Measurements from ENCODE around the gene PTPRN2. TPM values are rescaled to one million over a fixed set of nuclear protein-coding genes. Genes with fewer than 3 reads are reported as not detected.
A peak's percentile ranks its signal among the peaks of the same experiment; 100 is the strongest.

PTPRN2 gene
- total RNA-seq, 2 donors from 2014 or later = 0.72 to 0.79 TPM

- no peak overlapping the region for H3K4me3 Mint-ChIP-seq
- H3K9me3 Mint-ChIP-seq = no peaks in the 10 kb centered on the region
- H3K27me3 Mint-ChIP-seq (ENCODE audit: low read depth) = no peaks in the 10 kb centered on the region
- peaks cover 22% of the 10 kb centered on the region for H3K4me1 Mint-ChIP-seq (ENCODE audit: low read depth)
- DNase-seq (no peak), ATAC-seq (replicated peaks in 1 of 2) (no peak)
- H3K36me3 Mint-ChIP-seq (ENCODE audit: insufficient read depth in 2 of 2) = no peaks in the 10 kb centered on the region
- no peak overlapping the region for H3K27ac Mint-ChIP-seq
Observed at GRCh38 chr7:157830331-157830730, 757.3 kb downstream of the PTPRN2 start.

GRCh38 chr7:157829491-157829890, 758.1 kb downstream of the PTPRN2 start:
- no peaks in the 10 kb centered on the region for H3K9me3 Mint-ChIP-seq
- H3K27ac Mint-ChIP-seq = no peak overlapping the region
- peaks cover 24% of the 10 kb centered on the region for H3K4me1 Mint-ChIP-seq (ENCODE audit: low read depth)
- H3K36me3 Mint-ChIP-seq (ENCODE audit: insufficient read depth in 2 of 2) = no peaks in the 10 kb centered on the region
- DNase-seq = no peak
- no peak for ATAC-seq (replicated peaks in 1 of 2)
- H3K4me3 Mint-ChIP-seq = no peak overlapping the region
- no peaks in the 10 kb centered on the region for H3K27me3 Mint-ChIP-seq (ENCODE audit: low read depth)

GRCh38 chr7:157828881-157829280, 758.7 kb downstream of the PTPRN2 start:
- no peaks in the 10 kb centered on the region for H3K36me3 Mint-ChIP-seq (ENCODE audit: insufficient read depth in 2 of 2)
- no peaks in the 10 kb centered on the region for H3K27me3 Mint-ChIP-seq (ENCODE audit: low read depth)
- ATAC-seq (replicated peaks in 1 of 2) = no peak
- H3K27ac Mint-ChIP-seq = no peak overlapping the region
- H3K4me3 Mint-ChIP-seq = no peak overlapping the region
- H3K9me3 Mint-ChIP-seq = no peaks in the 10 kb centered on the region
- H3K4me1 Mint-ChIP-seq (ENCODE audit: low read depth) = peaks cover 24% of the 10 kb centered on the region
- DNase-seq = no peak

GRCh38 chr7:157828190-157828589, 759.4 kb downstream of the PTPRN2 start:
- ATAC-seq (replicated peaks in 1 of 2) (no peak), DNase-seq (no peak)
- no peak overlapping the region for H3K4me3 Mint-ChIP-seq
- H3K4me1 Mint-ChIP-seq (ENCODE audit: low read depth) = peaks cover 24% of the 10 kb centered on the region
- H3K9me3 Mint-ChIP-seq = no peaks in the 10 kb centered on the region
- no peaks in the 10 kb centered on the region for H3K36me3 Mint-ChIP-seq (ENCODE audit: insufficient read depth in 2 of 2)
- no peak overlapping the region for H3K27ac Mint-ChIP-seq
- no peaks in the 10 kb centered on the region for H3K27me3 Mint-ChIP-seq (ENCODE audit: low read depth)

GRCh38 chr7:157827863-157828160, 759.8 kb downstream of the PTPRN2 start:
- H3K4me3 Mint-ChIP-seq = no peak overlapping the region
- H3K36me3 Mint-ChIP-seq (ENCODE audit: insufficient read depth in 2 of 2) = no peaks in the 10 kb centered on the region
- H3K27me3 Mint-ChIP-seq (ENCODE audit: low read depth) = no peaks in the 10 kb centered on the region
- DNase-seq = no peak
- no peaks in the 10 kb centered on the region for H3K9me3 Mint-ChIP-seq
- ATAC-seq (replicated peaks in 1 of 2) = no peak
- H3K27ac Mint-ChIP-seq = no peak overlapping the region
- H3K4me1 Mint-ChIP-seq (ENCODE audit: low read depth) = peaks cover 24% of the 10 kb centered on the region

- H3K36me3 Mint-ChIP-seq (ENCODE audit: insufficient read depth in 2 of 2) = no peaks in the 10 kb centered on the region
- peak; percentile 42 to 55 for DNase-seq
- no peaks in the 10 kb centered on the region for H3K27me3 Mint-ChIP-seq (ENCODE audit: low read depth)
Observed at GRCh38 chr7:157827045-157827862, 760.4 kb downstream of the PTPRN2 start.

GRCh38 chr7:157826566-157826965, 761.1 kb downstream of the PTPRN2 start:
- H3K4me1 Mint-ChIP-seq (ENCODE audit: low read depth) = peaks cover 24% of the 10 kb centered on the region
- no peak for ATAC-seq (replicated peaks in 1 of 2)
- H3K27ac Mint-ChIP-seq = no peak overlapping the region
- H3K4me3 Mint-ChIP-seq = peak overlapping the region in 1 of 2 donors; percentile 7
- no peaks in the 10 kb centered on the region for H3K9me3 Mint-ChIP-seq
- no peak for DNase-seq
- no peaks in the 10 kb centered on the region for H3K36me3 Mint-ChIP-seq (ENCODE audit: insufficient read depth in 2 of 2)
- H3K27me3 Mint-ChIP-seq (ENCODE audit: low read depth) = no peaks in the 10 kb centered on the region

More at GRCh38 chr7:157827045-157827862, 760.4 kb downstream of the PTPRN2 start:
- Mint-ChIP-seq H3K4me3 (peak overlapping the region; percentile 18 to 52), H3K27ac (no peak overlapping the region), H3K9me3 (no peaks in the 10 kb centered on the region), H3K4me1 (ENCODE audit: low read depth) (peaks cover 24% of the 10 kb centered on the region)
- ATAC-seq (replicated peaks in 1 of 2) = peak; percentile 59 to 68

GRCh38 chr7:157825325-157825724, 762.3 kb downstream of the PTPRN2 start:
- peaks cover 24% of the 10 kb centered on the region for H3K4me1 Mint-ChIP-seq (ENCODE audit: low read depth)
- no peak overlapping the region for H3K27ac Mint-ChIP-seq
- H3K27me3 Mint-ChIP-seq (ENCODE audit: low read depth) = no peaks in the 10 kb centered on the region
- ATAC-seq (replicated peaks in 1 of 2) = peak; percentile 79 to 86
- DNase-seq = peak; percentile 11 to 14
- H3K4me3 Mint-ChIP-seq = peak overlapping the region in 1 of 2 donors; percentile 33
- H3K36me3 Mint-ChIP-seq (ENCODE audit: insufficient read depth in 2 of 2) = no peaks in the 10 kb centered on the region
- no peaks in the 10 kb centered on the region for H3K9me3 Mint-ChIP-seq

GRCh38 chr7:157824819-157825121, 762.9 kb downstream of the PTPRN2 start:
- no peaks in the 10 kb centered on the region for H3K36me3 Mint-ChIP-seq (ENCODE audit: insufficient read depth in 2 of 2)

GRCh38 chr7:157824011-157824818, 763.4 kb downstream of the PTPRN2 start:
- Mint-ChIP-seq H3K4me3 (no peak overlapping the region), H3K27ac (no peak overlapping the region), H3K9me3 (no peaks in the 10 kb centered on the region), H3K4me1 (ENCODE audit: low read depth) (peaks cover 24% of the 10 kb centered on the region), H3K27me3 (ENCODE audit: low read depth) (no peaks in the 10 kb centered on the region), H3K36me3 (ENCODE audit: insufficient read depth in 2 of 2) (no peaks in the 10 kb centered on the region)
- no peak for ATAC-seq (replicated peaks in 1 of 2)
- no peak for DNase-seq

More at GRCh38 chr7:157824819-157825121, 762.9 kb downstream of the PTPRN2 start:
- no peak for ATAC-seq (replicated peaks in 1 of 2)
- DNase-seq = no peak
- Mint-ChIP-seq H3K4me3 (no peak overlapping the region), H3K9me3 (no peaks in the 10 kb centered on the region), H3K27ac (no peak overlapping the region), H3K27me3 (ENCODE audit: low read depth) (no peaks in the 10 kb centered on the region), H3K4me1 (ENCODE audit: low read depth) (peaks cover 24% of the 10 kb centered on the region)

- no peaks in the 10 kb centered on the region for H3K27me3 Mint-ChIP-seq (ENCODE audit: low read depth)
- peaks cover 18% of the 10 kb centered on the region for H3K4me1 Mint-ChIP-seq (ENCODE audit: low read depth)
- H3K27ac Mint-ChIP-seq = no peak overlapping the region
- H3K36me3 Mint-ChIP-seq (ENCODE audit: insufficient read depth in 2 of 2) = no peaks in the 10 kb centered on the region
- ATAC-seq (replicated peaks in 1 of 2) = no peak
- H3K4me3 Mint-ChIP-seq = no peak overlapping the region
- H3K9me3 Mint-ChIP-seq = peaks cover 3% of the 10 kb centered on the region in 2 donors
- DNase-seq = no peak
Observed at GRCh38 chr7:157822688-157823031, 765.0 kb downstream of the PTPRN2 start.

GRCh38 chr7:157821959-157822687, 765.5 kb downstream of the PTPRN2 start:
- no peak overlapping the region for H3K4me3 Mint-ChIP-seq
- DNase-seq = no peak
- peaks cover 3% of the 10 kb centered on the region in 2 donors for H3K9me3 Mint-ChIP-seq
- no peak overlapping the region for H3K27ac Mint-ChIP-seq
- no peaks in the 10 kb centered on the region for H3K36me3 Mint-ChIP-seq (ENCODE audit: insufficient read depth in 2 of 2)
- ATAC-seq (replicated peaks in 1 of 2) = no peak
- no peaks in the 10 kb centered on the region for H3K27me3 Mint-ChIP-seq (ENCODE audit: low read depth)
- H3K4me1 Mint-ChIP-seq (ENCODE audit: low read depth) = peaks cover 13% of the 10 kb centered on the region

- DNase-seq (no peak), ATAC-seq (replicated peaks in 1 of 2) (no peak)
- Mint-ChIP-seq H3K4me1 (ENCODE audit: low read depth) (peaks cover 7% of the 10 kb centered on the region), H3K4me3 (no peak overlapping the region), H3K27me3 (ENCODE audit: low read depth) (no peaks in the 10 kb centered on the region), H3K27ac (no peak overlapping the region), H3K9me3 (peaks cover 3% of the 10 kb centered on the region in 2 donors), H3K36me3 (ENCODE audit: insufficient read depth in 2 of 2) (no peaks in the 10 kb centered on the region)
Observed at GRCh38 chr7:157820796-157821195, 766.8 kb downstream of the PTPRN2 start.
